Eye (tissue), 1 donor: Measurements from ENCODE around the gene NEUROG2.
A peak's percentile ranks its signal among the peaks of the same experiment; 100 is the strongest.
"Not testable (repeated sequence)": the region's sequence is repeated elsewhere in the genome, so short reads cannot be mapped to it uniquely, and the experiment has no call there.

Source experiments
- DNase-seq: peaks from one replicate; pipeline ENCODE4 v3.0.0-alpha.2; 2015

NEUROG2 gene

DNA sequence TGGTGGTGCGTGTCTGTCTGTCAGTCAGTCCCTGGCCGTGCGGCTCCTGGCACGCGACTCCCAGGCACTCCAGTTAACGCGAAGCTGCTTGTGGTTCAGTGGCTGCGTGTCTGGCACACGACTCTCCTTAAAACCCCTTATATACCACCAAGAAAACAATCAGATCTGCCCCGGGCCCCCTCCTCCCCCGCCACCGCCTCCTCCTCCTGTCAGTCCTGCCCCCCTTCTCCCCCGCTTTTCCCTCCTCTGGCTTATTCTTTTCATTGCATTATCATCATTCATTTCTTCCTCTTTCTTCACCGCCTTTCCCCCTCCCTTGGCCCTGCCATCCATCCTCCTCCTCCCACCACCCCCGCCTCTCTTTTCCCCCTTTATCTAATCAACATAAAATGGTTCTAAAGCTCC is at the start of gene NEUROG2:
Gene NEUROG2, minus strand, starts transcription at position 115 of the 405 bp plus-strand sequence. CDS start 705 bp downstream, outside the sequence.
- DNase-seq: no peak

DNA sequence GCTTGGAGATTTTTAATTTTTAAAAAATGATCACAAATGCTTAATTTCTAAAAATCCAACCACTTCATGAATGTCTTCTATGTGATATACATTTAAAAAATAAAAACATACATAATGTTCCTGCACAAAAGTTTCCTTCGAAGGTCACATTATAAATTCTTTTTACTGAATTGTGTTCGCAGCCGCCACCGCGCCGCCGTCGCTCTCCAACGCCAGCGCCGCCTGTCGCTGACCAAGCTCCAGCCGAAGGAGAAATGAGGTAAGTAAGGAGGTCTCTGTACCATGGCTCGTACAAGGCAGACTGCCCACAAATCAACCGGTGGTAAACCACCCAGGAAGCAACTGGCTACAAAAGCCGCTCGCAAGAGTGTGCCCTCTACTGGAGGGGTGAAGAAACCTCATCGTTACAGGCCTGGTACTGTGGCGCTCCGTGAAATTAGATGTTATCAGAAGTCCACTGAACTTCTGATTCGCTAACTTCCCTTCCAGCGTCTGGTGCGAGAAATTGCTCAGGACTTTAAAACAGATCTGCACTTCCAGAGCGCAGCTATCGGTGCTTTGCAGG is 48.8 kb upstream of the NEUROG2 start:
- DNase-seq: no peak

DNA sequence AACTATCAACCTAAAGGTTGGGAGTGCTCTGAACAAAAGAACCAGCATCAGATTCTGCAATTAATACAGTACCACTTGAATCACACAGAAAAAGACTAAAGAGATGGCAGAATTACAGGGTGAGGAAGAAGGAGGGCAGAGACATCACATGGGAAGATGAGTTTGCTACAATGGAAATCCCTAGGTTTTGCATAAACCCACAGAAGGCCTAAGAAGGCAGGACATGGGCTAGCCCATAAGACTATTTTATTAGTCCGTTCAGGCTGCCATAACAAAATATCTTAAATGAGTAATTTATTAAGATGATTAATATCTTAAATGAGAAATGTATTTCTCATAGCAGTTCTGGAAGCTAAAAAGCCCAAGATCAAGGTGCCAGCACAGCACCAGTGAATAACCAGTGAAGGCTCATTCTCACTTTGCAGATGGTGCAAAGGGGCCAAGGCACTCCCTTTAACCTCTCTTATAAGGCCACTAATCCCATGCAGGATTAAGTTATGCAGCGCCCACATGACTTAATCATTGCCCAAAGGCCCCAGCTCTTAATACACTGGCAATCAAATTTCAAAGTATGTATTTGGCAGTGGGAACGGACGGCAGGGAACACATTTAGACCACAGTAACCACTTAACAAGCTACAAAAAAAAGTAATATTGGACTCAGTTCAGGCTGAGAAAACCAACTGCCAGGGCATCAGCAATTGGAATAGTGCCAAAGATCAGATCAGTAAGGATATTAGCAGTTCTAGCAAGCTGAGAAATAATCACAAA is 47.6 kb upstream of the NEUROG2 start:
- DNase-seq: no peak

- no peak for DNase-seq
Observed at GRCh38 chr4:112562254-112562879, 46.4 kb upstream of the NEUROG2 start.

DNA sequence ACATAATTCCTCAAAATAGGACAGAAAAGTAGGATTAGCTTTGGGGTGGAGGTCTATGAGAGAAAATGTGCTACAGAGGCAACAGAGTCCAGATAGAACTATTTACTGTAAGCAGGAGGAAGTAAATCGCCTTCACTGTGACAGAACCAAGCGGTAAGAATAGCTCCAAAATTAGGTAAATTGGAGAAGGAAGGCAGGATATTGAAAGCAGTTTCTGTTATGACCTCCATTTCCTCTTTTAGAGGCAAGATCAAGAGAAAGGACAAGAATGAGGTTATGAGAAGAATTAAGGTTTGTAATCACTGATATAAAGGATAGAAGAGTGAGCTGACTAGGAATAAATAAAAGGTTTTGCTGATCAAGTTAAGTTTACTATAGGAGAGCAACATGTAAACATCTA is 44.1 kb upstream of the NEUROG2 start:
- DNase-seq: no peak

GRCh38 chr4:112559053-112559452 is 43.1 kb upstream of the NEUROG2 start:
- DNase-seq: no peak

DNA sequence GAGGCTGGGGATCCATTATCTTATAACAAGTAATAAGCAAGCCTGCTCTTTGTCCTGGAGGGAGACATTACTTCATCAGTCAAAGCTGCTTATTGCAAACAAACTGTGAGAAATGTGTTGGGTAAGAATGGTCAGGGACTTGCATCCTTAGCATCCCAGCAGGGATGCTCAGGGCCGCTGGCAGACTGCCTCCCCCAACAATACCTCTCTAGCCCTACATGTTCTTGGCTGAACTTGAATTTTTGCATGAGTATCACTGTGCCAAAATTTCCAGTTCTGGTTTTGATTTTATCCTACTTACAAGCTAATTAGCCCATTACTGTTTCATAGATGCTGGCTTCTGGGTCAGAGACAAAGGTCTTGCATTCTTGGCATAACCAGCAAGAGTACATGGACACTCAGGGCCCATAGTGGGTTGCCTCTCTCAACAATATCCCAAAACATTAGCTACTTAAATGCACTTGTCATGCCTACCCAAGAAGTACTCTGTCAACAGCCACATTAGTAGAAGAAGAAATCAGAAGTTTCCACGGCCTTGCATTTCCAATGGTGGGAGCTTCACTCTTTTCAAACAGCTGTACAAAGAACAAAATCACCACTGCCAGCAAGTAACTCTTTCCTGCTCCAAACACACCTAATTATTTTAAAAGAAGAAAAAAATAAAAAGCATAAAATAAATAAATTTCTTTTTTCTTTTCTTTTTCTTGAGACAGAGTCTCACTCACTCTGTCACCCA is 41.9 kb upstream of the NEUROG2 start:
- DNase-seq: no peak

GRCh38 chr4:112554271-112554670 is 38.3 kb upstream of the NEUROG2 start:
- DNase-seq: not testable (repeated sequence)

- no peak for DNase-seq
Observed at GRCh38 chr4:112552668-112553067, 36.7 kb upstream of the NEUROG2 start.

GRCh38 chr4:112550728-112551127 is 34.7 kb upstream of the NEUROG2 start:
- DNase-seq: no peak

DNA sequence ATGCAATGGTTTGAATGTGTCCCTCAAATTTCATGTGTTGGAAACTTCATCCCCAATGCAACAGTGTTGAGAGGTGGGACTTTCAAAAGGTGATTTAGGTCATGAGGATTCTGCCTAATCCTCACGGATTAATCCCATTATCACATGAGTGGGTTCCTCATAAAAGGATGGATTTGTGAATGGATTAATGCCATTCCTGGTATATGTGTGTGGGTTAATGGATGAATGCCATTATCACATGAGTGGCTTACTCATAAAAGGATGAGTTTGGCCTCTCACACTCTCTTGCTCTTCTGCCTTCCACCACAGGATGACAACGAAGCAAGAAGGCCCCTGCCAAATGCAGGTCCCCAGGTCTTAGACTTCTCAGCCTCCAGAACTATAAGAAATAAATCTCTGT is 30.5 kb upstream of the NEUROG2 start:
- DNase-seq: no peak

GRCh38 chr4:112545346-112545745 is 29.4 kb upstream of the NEUROG2 start:
- DNase-seq: no peak

DNA sequence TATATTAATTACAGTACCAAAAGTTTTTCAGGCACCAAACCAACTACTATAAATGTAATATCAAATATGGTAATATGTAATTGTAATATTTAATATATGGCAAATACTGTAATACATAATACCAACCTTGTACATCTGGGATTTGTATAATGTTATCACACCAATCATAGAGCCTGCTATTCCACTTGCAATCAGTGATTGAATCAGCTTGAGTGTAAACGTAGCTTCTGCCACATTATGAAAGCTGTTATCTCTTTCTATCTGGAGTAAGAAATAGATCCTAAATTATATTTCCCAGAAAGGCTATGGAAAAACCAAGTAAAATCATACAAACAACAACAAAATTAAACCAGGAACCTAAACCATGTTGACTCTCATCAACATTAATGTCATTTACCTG is 24.7 kb upstream of the NEUROG2 start:
- no peak for DNase-seq

- no peak for DNase-seq
Observed at GRCh38 chr4:112536123-112536522, 20.1 kb upstream of the NEUROG2 start.

DNA sequence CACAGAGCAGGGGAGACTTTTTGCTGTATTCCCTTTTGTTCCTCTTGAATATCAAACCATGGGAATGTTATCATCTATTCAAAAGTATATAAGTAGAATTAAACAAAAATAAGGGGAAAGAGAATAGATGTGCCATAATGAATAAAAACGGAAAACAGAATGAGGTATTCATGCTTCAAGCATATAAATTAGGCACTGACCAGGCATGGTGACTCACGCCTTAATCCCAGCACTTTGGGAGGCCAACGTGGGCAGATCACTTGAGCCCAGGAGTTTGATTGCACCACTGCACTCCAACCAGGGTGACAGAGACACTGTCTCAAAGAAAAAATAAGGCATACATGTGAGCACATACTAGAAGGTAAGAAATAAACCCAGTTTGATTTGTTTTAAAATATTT is 16.3 kb upstream of the NEUROG2 start:
- DNase-seq: no peak

DNA sequence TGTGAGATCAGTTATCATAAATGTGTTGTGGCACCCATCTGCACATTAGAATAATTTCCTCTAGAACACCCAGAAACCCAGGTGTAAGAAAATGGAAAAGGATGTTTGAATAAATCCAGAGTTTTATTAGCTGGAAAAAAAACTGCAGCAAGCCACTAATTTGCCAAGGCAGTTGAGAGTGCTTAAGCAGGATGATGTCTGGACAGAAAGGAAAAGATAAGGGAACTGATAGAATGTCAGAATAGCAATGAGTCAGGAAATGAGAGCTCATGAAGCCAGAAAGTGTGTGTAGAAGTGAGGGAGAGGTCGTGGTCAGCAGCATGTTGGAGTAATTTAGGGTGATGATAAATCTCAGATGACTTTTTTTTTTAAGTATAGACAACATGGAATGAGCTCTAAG is 15.2 kb upstream of the NEUROG2 start:
- DNase-seq: no peak

DNA sequence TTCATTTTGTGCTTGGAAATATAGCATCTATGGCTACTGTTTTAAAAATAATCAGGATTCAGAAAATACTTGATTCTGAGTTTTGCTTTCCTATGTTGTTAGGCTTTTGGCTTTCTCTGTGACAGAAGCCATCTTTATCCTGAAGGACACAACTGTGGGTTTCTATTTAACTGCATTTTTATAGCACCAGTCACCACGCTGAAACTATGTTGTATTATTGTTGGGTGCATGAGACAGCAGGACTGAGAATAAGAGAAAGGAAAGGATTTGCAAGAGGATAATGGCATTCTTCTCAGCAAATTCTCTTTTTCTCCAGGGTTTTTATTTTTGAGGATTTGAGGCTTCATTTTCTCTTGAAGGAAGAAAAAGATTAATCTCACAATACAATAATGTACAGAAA is 10.1 kb upstream of the NEUROG2 start:
- DNase-seq: no peak

- DNase-seq: peak; percentile 79
Observed at GRCh38 chr4:112523764-112524505, 8.0 kb upstream of the NEUROG2 start.

DNA sequence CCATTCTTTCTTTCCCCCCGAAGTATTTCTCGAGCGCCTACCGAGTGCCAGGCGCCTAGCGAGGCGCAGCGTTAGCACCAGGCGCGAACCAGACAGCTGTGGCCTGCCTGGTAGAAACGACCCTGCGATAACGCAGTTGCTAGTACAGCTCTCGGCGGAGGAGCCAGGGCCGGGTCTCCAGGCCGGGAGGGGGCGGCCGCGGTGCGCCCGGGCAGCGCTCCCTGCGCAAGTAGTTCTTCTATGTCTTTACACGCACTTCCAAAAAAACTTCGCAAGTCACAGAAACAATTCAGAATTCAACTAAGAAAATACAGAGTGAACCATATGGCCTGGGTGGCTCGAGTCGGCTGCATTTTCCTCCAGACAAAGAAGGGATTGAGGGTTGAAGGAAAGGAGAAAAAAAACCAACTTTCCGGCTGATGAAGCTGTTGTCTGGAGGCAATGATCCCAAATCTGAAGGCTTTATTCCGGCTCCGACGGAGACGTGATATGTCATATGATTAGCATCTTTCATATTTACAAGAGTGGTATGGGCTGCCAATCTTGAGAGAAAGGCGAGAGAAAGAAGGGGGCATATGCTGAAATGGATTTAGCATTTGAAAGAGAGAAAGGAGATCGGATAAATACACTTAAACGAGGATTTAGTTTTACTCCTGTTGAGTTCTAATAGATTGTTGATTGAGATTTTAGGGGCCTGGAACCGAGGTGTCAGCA is 7.2 kb upstream of the NEUROG2 start:
- DNase-seq: peak; percentile 81

GRCh38 chr4:112522431-112522830 is 6.5 kb upstream of the NEUROG2 start:
- peak; percentile 22 for DNase-seq

- DNase-seq: peak; percentile 72
Observed at GRCh38 chr4:112521123-112522023, 5.4 kb upstream of the NEUROG2 start.
